Fibroblast of lung (primary cell): ENCODE results near the gene ZNF692. TPM values are rescaled to one million over a fixed set of nuclear protein-coding genes. Genes with fewer than 3 reads are reported as not detected.

ENCODE experiments used
- DNase-seq, 2 donors: peaks; one replicate each; pipeline versions ENCODE4 v3.0.0 to v3.0.0-alpha.2; 2010; ENCODE audit warnings: low read depth in 2 of 2
- H2AFZ ChIP-seq: 2 replicates; pipeline ENCODE4 v1.5.1; 2012; ENCODE audit warnings: low read length, control low read depth, inconsistent platforms
- H3K27ac ChIP-seq: 2 replicates; pipeline ENCODE4 v1.5.1; 2011; ENCODE audit warnings: low read length, control low read depth; ENCODE audit not compliant: insufficient read depth
- H3K27me3 ChIP-seq: 2 replicates; pipeline ENCODE4 v1.5.1; 2011; ENCODE audit warnings: mild to moderate bottlenecking, low read length; ENCODE audit not compliant: control insufficient read depth, insufficient read depth
- H3K36me3 ChIP-seq: 2 replicates; pipeline ENCODE4 v1.5.1; 2011; ENCODE audit warnings: low read length; ENCODE audit not compliant: control insufficient read depth, insufficient read depth
- H3K4me1 ChIP-seq: 2 replicates; pipeline ENCODE4 v1.5.1; 2011; ENCODE audit warnings: low read length; ENCODE audit not compliant: control insufficient read depth, insufficient read depth; ENCODE audit errors: extremely low read depth
- H3K4me2 ChIP-seq: 2 replicates; pipeline ENCODE4 v1.5.1; 2011; ENCODE audit warnings: low read length, control low read depth; ENCODE audit not compliant: insufficient read depth; ENCODE audit errors: extremely low read depth
- H3K4me3 ChIP-seq, 4 experiments: fragments of 200-600 bp in 1 of 4; sonication (generic) in 1 of 4; replicated peaks in 1 of 4; 2 replicates each; pipeline ENCODE4 v1.5.1; 2011 to 2016; ENCODE audit warnings: low read length in 4 of 4, low read depth in 3 of 4, mild to moderate bottlenecking in 3 of 4, control low read depth in 2 of 4, inconsistent platforms in 1 of 4, mixed read lengths in 1 of 4; ENCODE audit not compliant: insufficient read depth in 1 of 4; ENCODE audit errors: control extremely low read depth in 1 of 4
- H3K79me2 ChIP-seq: 2 replicates; pipeline ENCODE4 v1.5.1; 2012; ENCODE audit warnings: mild to moderate bottlenecking, low read length, inconsistent platforms; ENCODE audit not compliant: control insufficient read depth, insufficient read depth
- H3K9ac ChIP-seq: 2 replicates; pipeline ENCODE4 v1.5.1; 2011; ENCODE audit warnings: mild to moderate bottlenecking, low read length, control low read depth; ENCODE audit not compliant: insufficient read depth
- H3K9me3 ChIP-seq: 2 replicates; pipeline ENCODE4 v1.5.1; 2012; ENCODE audit warnings: low read depth, low read length; ENCODE audit not compliant: control insufficient read depth, insufficient read depth
- H4K20me1 ChIP-seq: 2 replicates; pipeline ENCODE4 v1.5.1; 2011; ENCODE audit warnings: low read length; ENCODE audit not compliant: control insufficient read depth, insufficient read depth; ENCODE audit errors: extremely low read depth
- CTCF ChIP-seq, 2 donors: IDR thresholded peaks in 1 of 2; conservative IDR thresholded peaks in 1 of 2; 1 replicate in 1 of 2; 2 replicates in 1 of 2; pipeline ENCODE4 v1.5.1; 2011 to 2012; ENCODE audit warnings: low read length in 2 of 2, control low read depth in 1 of 2, inconsistent platforms in 1 of 2, low read depth in 1 of 2, mild to moderate bottlenecking in 1 of 2
- EZH2 ChIP-seq: IDR thresholded peaks from 2 replicates; pipeline ENCODE4 v1.5.1; 2012; ENCODE audit warnings: low read length, control low read depth, mild to moderate bottlenecking; ENCODE audit errors: missing control alignments
- polyA plus RNA-seq, 2 donors: library from polyadenylated mRNA; depleted of rRNA in 1 of 2; stranded (reverse) in 1 of 2; unstranded in 1 of 2; fragments of >200 nt; gene quantifications; 2 replicates each; pipeline ENCODE4 v1.2.1, GENCODE V29; 2011 to 2012; ENCODE audit warnings: missing spikeins in 1 of 2
- total RNA-seq: library from RNA; depleted of rRNA; stranded (reverse); fragments of >200 nt; gene quantifications from 2 replicates; pipeline ENCODE4 v1.2.1, GENCODE V29; 2014

ZNF692 gene
- total and polyA plus RNA-seq, 2 donors (not counting 1 experiment from before 2014, with no cell fraction given): 7.6 to 16.2 TPM

GRCh38 chr1:248906009-248906752 is 47.3 kb upstream of the ZNF692 start, which contains the start of gene PGBD2:
PGBD2 (plus strand) TSS chr1:248906235; CDS start chr1:248913863, 7,628 bp downstream.
- Histone ChIP-seq H3K36me3 (no peaks in the 10 kb centered on the region), H4K20me1 (no peaks in the 10 kb centered on the region), H3K4me1 (no peaks in the 10 kb centered on the region), H2AFZ (peak within 1 kb of the TSS; percentile 100), H3K9ac (peak within 1 kb of the TSS; percentile 91), H3K9me3 (no peaks in the 10 kb centered on the region), H3K27me3 (no peaks in the 10 kb centered on the region), H3K4me2 (peak within 1 kb of the TSS; percentile 97), H3K4me3 (peak within 1 kb of the TSS; percentile 74 to 95 (median 81)), H3K27ac (peak within 1 kb of the TSS; percentile 93), H3K79me2 (peaks cover 2% of the 10 kb centered on the region)
- peak; percentile 84 to 95 for DNase-seq
- TF ChIP-seq CTCF (conservative IDR thresholded peaks at IDR 0.05 in 1 of 2, IDR thresholded peaks at IDR 0.05 in 1 of 2; ENCODE audit: low read depth in 1 of 2, low read length in 2 of 2) (peak; percentile 55 to 61), EZH2 (no peak)

- DNase-seq: no peak
- peak overlapping the region; percentile 91 for H3K9ac ChIP-seq
- peaks cover 2% of the 10 kb centered on the region for H3K79me2 ChIP-seq
- H3K27ac ChIP-seq: peak overlapping the region; percentile 93
- H2AFZ ChIP-seq: peak overlapping the region; percentile 96
- peak overlapping the region; percentile 97 for H3K4me2 ChIP-seq
- TF ChIP-seq EZH2 (no peak), CTCF (conservative IDR thresholded peaks at IDR 0.05 in 1 of 2, IDR thresholded peaks at IDR 0.05 in 1 of 2; ENCODE audit: low read depth in 1 of 2, low read length in 2 of 2) (no peak)
- no peaks in the 10 kb centered on the region for H3K4me1 ChIP-seq
- H3K27me3 ChIP-seq: no peaks in the 10 kb centered on the region
- no peaks in the 10 kb centered on the region for H4K20me1 ChIP-seq
- H3K9me3 ChIP-seq: no peaks in the 10 kb centered on the region
- peak overlapping the region; percentile 70 to 95 (median 76) for H3K4me3 ChIP-seq
- no peaks in the 10 kb centered on the region for H3K36me3 ChIP-seq
Observed at GRCh38 chr1:248905662-248906008, 46.8 kb upstream of the ZNF692 start.

GRCh38 chr1:248904437-248905216 is 45.7 kb upstream of the ZNF692 start:
- no peaks in the 10 kb centered on the region for H3K36me3 ChIP-seq
- H4K20me1 ChIP-seq: no peaks in the 10 kb centered on the region
- H3K4me2 ChIP-seq: no peak overlapping the region
- H3K9ac ChIP-seq: no peak overlapping the region
- no peak for DNase-seq
- H3K27ac ChIP-seq: no peak overlapping the region
- H3K79me2 ChIP-seq: peaks cover 2% of the 10 kb centered on the region
- H3K4me3 ChIP-seq: no peak overlapping the region
- H3K4me1 ChIP-seq: no peaks in the 10 kb centered on the region
- H3K27me3 ChIP-seq: no peaks in the 10 kb centered on the region
- TF ChIP-seq CTCF (conservative IDR thresholded peaks at IDR 0.05 in 1 of 2, IDR thresholded peaks at IDR 0.05 in 1 of 2; ENCODE audit: low read depth in 1 of 2, low read length in 2 of 2): no peak
- TF ChIP-seq EZH2: no peak
- H3K9me3 ChIP-seq: no peaks in the 10 kb centered on the region
- H2AFZ ChIP-seq: peak overlapping the region; percentile 45
